GM12878 (cell line): ENCODE results near the gene CACNA2D2. TPM values are rescaled to one million over a fixed set of nuclear protein-coding genes. Genes with fewer than 3 reads are reported as not detected.

Experiments used
- ATAC-seq: fragments of 200-7000 bp; cut with Tn5 transposase; 3 replicates; pipeline ENCODE4 v1.9.1; 2020; ENCODE audit warnings: mild to moderate bottlenecking, moderate library complexity
- BruUV-seq: library from RNA; stranded (reverse); fragments of 400-500 nt; replicated peaks from 2 replicates; lab custom pipeline; 2021; lab: Mats Ljungman, UMichigan
- CTCF ChIA-PET: fragments of 300-600 bp; sonication (Branson Sonifier 250); formaldehyde crosslinking; extraction: SDS; loops from one replicate; lab custom pipeline; 2021; ENCODE audit warnings: inconsistent platforms; lab: Yijun Ruan, JAX
- POLR2A ChIA-PET: fragments of 350-600 bp; formaldehyde crosslinking; extraction: SDS; loops from one replicate; lab custom pipeline; 2021; ENCODE audit warnings: inconsistent platforms; lab: Charles Lee
- RAD21 ChIA-PET: fragments of 300-600 bp; sonication (Branson Sonifier 250); formaldehyde crosslinking; loops from one replicate; lab custom pipeline; 2023; ENCODE audit warnings: antibody characterized with exemption; ENCODE audit not compliant: unreplicated experiment; lab: Charles Lee
- SMC1A ChIA-PET: fragments of 300-600 bp; sonication (Branson Sonifier 250); formaldehyde crosslinking; loops from one replicate; lab custom pipeline; 2023; ENCODE audit not compliant: unreplicated experiment, uncharacterized antibody; lab: Charles Lee
- DNase-seq: peaks from one replicate; pipeline ENCODE4 v3.0.0-alpha.2; 2011; ENCODE audit warnings: low read depth, low spot score
- FAIRE-seq: peaks from 3 replicates; lab custom pipeline; 2011; peaks lifted over from hg19 to GRCh38; lab: Jason Lieb, UNC
- H2AFZ ChIP-seq: 2 replicates; pipeline ENCODE4 v1.6.0; 2011; ENCODE audit warnings: low read depth, low read length, control low read depth; ENCODE audit not compliant: control insufficient read depth
- H3K27ac ChIP-seq: 2 replicates; pipeline ENCODE4 v1.5.1; 2011; ENCODE audit warnings: control low read depth; ENCODE audit not compliant: control insufficient read depth, insufficient read depth
- H3K27me3 ChIP-seq, 2 experiments: replicated peaks in 1 of 2; 2 replicates each; pipeline versions ENCODE4 v1.6.0 to v1.6.1; 2011; ENCODE audit warnings: low read length in 1 of 2; ENCODE audit not compliant: control insufficient read depth in 2 of 2, insufficient read depth in 2 of 2
- H3K36me3 ChIP-seq, 2 experiments: 2 replicates each; pipeline ENCODE4 v1.5.1; 2011; ENCODE audit warnings: low read length in 1 of 2; ENCODE audit not compliant: control insufficient read depth in 2 of 2, insufficient read depth in 2 of 2
- H3K4me1 ChIP-seq: 2 replicates; pipeline ENCODE4 v1.6.1; 2011; ENCODE audit warnings: mild to moderate bottlenecking, low read length, moderate library complexity, mixed read lengths; ENCODE audit not compliant: control insufficient read depth, insufficient read depth
- H3K4me2 ChIP-seq: 2 replicates; pipeline ENCODE4 v1.6.0; 2011; ENCODE audit warnings: control low read depth; ENCODE audit not compliant: control insufficient read depth, insufficient read depth
- H3K4me3 ChIP-seq: fragments of 200-600 bp; sonication (generic); 2 replicates; pipeline ENCODE4 v1.5.1; 2016
- H3K79me2 ChIP-seq: 2 replicates; pipeline ENCODE4 v1.6.0; 2011; ENCODE audit warnings: low read length; ENCODE audit not compliant: control insufficient read depth, insufficient read depth
- H3K9ac ChIP-seq: 2 replicates; pipeline ENCODE4 v1.8.0; 2011; ENCODE audit warnings: low read length, control low read depth, mixed read lengths; ENCODE audit not compliant: control insufficient read depth, insufficient read depth
- H3K9me3 ChIP-seq: replicated peaks from 3 replicates; pipeline ENCODE4 v1.5.1; 2011; ENCODE audit warnings: mild to moderate bottlenecking, low read length; ENCODE audit not compliant: control insufficient read depth, insufficient read depth
- H4K20me1 ChIP-seq: 2 replicates; pipeline ENCODE4 v1.6.0; 2011; ENCODE audit not compliant: control insufficient read depth, insufficient read depth
- E2F8 ChIP-seq: fragments of 450-650 bp; IDR thresholded peaks from 2 replicates; pipeline ENCODE4 v1.6.1; 2018; ENCODE audit warnings: mild to moderate bottlenecking, low read depth, moderate library complexity; ENCODE audit not compliant: partially characterized antibody
- EGR1 ChIP-seq, 2 experiments: IDR thresholded peaks; 1 replicate in 1 of 2; 2 replicates in 1 of 2; pipeline ENCODE4 v1.6.1; 2011 to 2012; ENCODE audit warnings: low read depth in 2 of 2, low read length in 2 of 2, borderline replicate concordance in 1 of 2, mild to moderate bottlenecking in 1 of 2, moderate library complexity in 1 of 2
- FOS ChIP-seq: IDR thresholded peaks from 3 replicates; pipeline ENCODE4 v1.6.1; 2011; ENCODE audit warnings: borderline replicate concordance; ENCODE audit not compliant: insufficient read length; ENCODE audit errors: extremely low read depth
- HDAC6 ChIP-seq: fragments of 200-600 bp; sonication (generic); IDR thresholded peaks from one replicate; pipeline ENCODE4 v1.8.0; 2017; ENCODE audit warnings: antibody characterized with exemption; ENCODE audit not compliant: unreplicated experiment
- JUNB ChIP-seq: IDR thresholded peaks from 2 replicates; pipeline ENCODE4 v1.6.1; 2016; ENCODE audit warnings: antibody characterized with exemption, mild to moderate bottlenecking
- JUND ChIP-seq: IDR thresholded peaks from 2 replicates; pipeline ENCODE4 v1.6.1; 2012; ENCODE audit warnings: low read depth, mild to moderate bottlenecking, low read length, improper control_type of control experiment, moderate library complexity
- PML ChIP-seq: IDR thresholded peaks from 2 replicates; pipeline ENCODE4 v1.6.1; 2012; ENCODE audit warnings: low read length, inconsistent platforms
- POU2F2 ChIP-seq: IDR thresholded peaks from 3 replicates; pipeline ENCODE4 v1.6.1; 2011; ENCODE audit warnings: low read depth, mild to moderate bottlenecking, low read length, borderline replicate concordance
- RAD51 ChIP-seq: fragments of 450-650 bp; IDR thresholded peaks from 2 replicates; pipeline ENCODE4 v1.6.1; 2016; ENCODE audit warnings: moderate library complexity, mild to moderate bottlenecking, inconsistent platforms
- ZNF207 ChIP-seq: fragments of 450-650 bp; IDR thresholded peaks from 2 replicates; pipeline ENCODE4 v1.6.1; 2014; ENCODE audit warnings: antibody characterized with exemption, mild to moderate bottlenecking, borderline replicate concordance
- ZNF622 ChIP-seq: fragments of 450-650 bp; IDR thresholded peaks from 2 replicates; pipeline ENCODE4 v1.6.1; 2017; ENCODE audit warnings: mild to moderate bottlenecking, inconsistent platforms
- WGBS: methylation state at CpG from one replicate; pipeline ENCODE4 v1.1.6; 2016; ENCODE audit warnings: low lambda C conversion rate; ENCODE audit not compliant: insufficient replicate concordance, insufficient coverage; ENCODE audit errors: missing lambda C conversion rate; 5-methylcytosine and 5-hydroxymethylcytosine counted together
- in situ Hi-C: fragments of 300-500 bp; cut with MboI; formaldehyde crosslinking; loops from 9 replicates; pipeline ENCODE4 v1.14.3; 2018; ENCODE audit warnings: mixed read lengths
- intact Hi-C: fragments of 100-400 bp; cut with micrococcal nuclease; formaldehyde crosslinking; loops from one replicate; pipeline ENCODE4 v1.14.2; 2022; ENCODE audit not compliant: unreplicated experiment
- polyA plus RNA-seq, 11 experiments: library from polyadenylated mRNA; depleted of rRNA in 4 of 11; unstranded in 6 of 11; stranded (reverse) in 5 of 11; fragments of >200 nt; fragmentation: Nextera tagmentation in 4 of 11; fragmentation: Illumina TruSeq in 1 of 11; extraction: Ambion mirVana in 4 of 11; extraction: Trizol in 1 of 11; gene quantifications; 1 replicate in 1 of 11; 2 replicates in 10 of 11; pipeline versions ENCODE4 v1.2.1 to v1.2.3, GENCODE V29; 2011 to 2016; ENCODE audit warnings: inconsistent platforms in 2 of 11, missing spikeins in 2 of 11, low read depth in 1 of 11
- total RNA-seq, 4 experiments: library from RNA; depleted of rRNA in 3 of 4; stranded (reverse); fragments of >200 nt in 3 of 4; fragmentation: Illumina TruSeq in 1 of 4; extraction: Trizol in 1 of 4; gene quantifications; 2 replicates each; pipeline versions ENCODE4 v1.2.1 to v1.2.3, GENCODE V29; 2013 to 2021
- TF ChIP-seq, protein P1 (sequence below): IDR thresholded peaks from 2 replicates; pipeline ENCODE4 v1.6.1; 2011; ENCODE audit warnings: low read depth, mild to moderate bottlenecking, low read length, moderate library complexity, borderline replicate concordance; ENCODE audit errors: extremely low read depth

CACNA2D2 gene
- total and polyA plus RNA-seq, 10 of the 15 experiments (the other 5 are each of a cell fraction or from before 2014, with no cell fraction given), result 0.03 to 0.07 TPM; not detected in 8

DNA sequence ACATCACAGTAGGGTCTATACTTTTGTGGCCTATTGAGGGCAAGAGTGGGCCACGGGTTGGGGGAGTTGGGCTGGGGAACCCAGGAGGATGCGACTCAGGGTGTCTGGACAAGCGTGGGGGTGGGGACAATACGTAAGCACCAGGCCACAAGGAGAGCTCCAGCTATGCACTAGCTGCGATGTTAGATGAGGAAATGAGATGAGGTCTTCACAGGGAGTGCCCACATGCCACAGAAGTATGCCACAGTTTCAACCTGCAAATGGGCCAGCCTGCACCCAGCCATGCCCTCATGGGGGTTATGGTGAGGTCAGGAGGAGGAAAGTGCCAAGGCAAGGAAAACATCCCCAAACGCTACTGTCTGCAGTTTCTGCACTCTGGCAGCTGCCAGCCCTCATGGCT, 30.5 kb downstream of the CACNA2D2 start:
- no peaks in the 10 kb centered on the region for H4K20me1 ChIP-seq
- H3K4me3 ChIP-seq, result no peak overlapping the region
- H3K36me3 ChIP-seq, result no peaks in the 10 kb centered on the region
- ChIA-PET RAD21 (no interaction called here), POLR2A (no interaction called here), SMC1A (no interaction called here), CTCF (no interaction called here)
- H3K27me3 ChIP-seq, result peaks cover 0 to 4% of the 10 kb centered on the region in 2 experiments; a peak in 2 of 4 replicates
- intact Hi-C loops, result no loop called here
- no peak for ATAC-seq
- no peak overlapping the region for H2AFZ ChIP-seq
- in situ Hi-C loops, result no loop called here
- H3K9ac ChIP-seq, result no peak overlapping the region
- H3K79me2 ChIP-seq, result no peaks in the 10 kb centered on the region
- no peak overlapping the region for H3K4me2 ChIP-seq
- 7% methylated on average over 6 of the region's 6 CpGs for WGBS
- H3K9me3 ChIP-seq, result no peaks in the 10 kb centered on the region
- BruUV-seq, result no TSS peak
- H3K27ac ChIP-seq, result no peak overlapping the region
- H3K4me1 ChIP-seq, result no peaks in the 10 kb centered on the region
- no peak for DNase-seq
- no peak for FAIRE-seq
- TF ChIP-seq ZNF207, result no peak
- TF ChIP-seq POU2F2, result no peak
- TF ChIP-seq JUND, result no peak
- no peak for TF ChIP-seq JUNB
- TF ChIP-seq PML, result no peak
- TF ChIP-seq ZNF622, result no peak
- TF ChIP-seq, protein P1, sequence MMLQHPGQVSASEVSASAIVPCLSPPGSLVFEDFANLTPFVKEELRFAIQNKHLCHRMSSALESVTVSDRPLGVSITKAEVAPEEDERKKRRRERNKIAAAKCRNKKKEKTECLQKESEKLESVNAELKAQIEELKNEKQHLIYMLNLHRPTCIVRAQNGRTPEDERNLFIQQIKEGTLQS, result no peak
- no peak for TF ChIP-seq EGR1 (IDR thresholded peaks at IDR 0.05; ENCODE audit: borderline replicate concordance in 1 of 2, low read depth in 2 of 2, low read length in 2 of 2)
- no peak for TF ChIP-seq FOS
- no peak for TF ChIP-seq HDAC6
- TF ChIP-seq E2F8, result no peak
- no peak for TF ChIP-seq RAD51
